ENCODE measurements around the gene FOXP1. TPM values are rescaled to one million over a fixed set of nuclear protein-coding genes. Genes with fewer than 3 reads are reported as not detected.

FOXP1 gene
- total RNA-seq, 1 donor from 2014 or later, result 137 TPM

- intact Hi-C loops (cut with DNase I), result no loop called here
- no peak for DNase-seq (ENCODE audit: low spot score)
- no peak for ATAC-seq
Measured at GRCh38 chr3:71285086-71285485, 298.4 kb downstream of the FOXP1 start.

- ATAC-seq, result no peak
- intact Hi-C loops (cut with DNase I), result no loop called here
- no peak for DNase-seq (ENCODE audit: low spot score)
Measured at GRCh38 chr3:71282976-71283375, 300.6 kb downstream of the FOXP1 start.

GRCh38 chr3:71281280-71281679, 302.2 kb downstream of the FOXP1 start:
- intact Hi-C loops (cut with DNase I), result no loop called here
- no peak for DNase-seq (ENCODE audit: low spot score)
- no peak for ATAC-seq

- intact Hi-C loops (cut with DNase I), result no loop called here
- DNase-seq (ENCODE audit: low spot score) (no peak), ATAC-seq (no peak)
Measured at GRCh38 chr3:71277341-71277740, 306.2 kb downstream of the FOXP1 start.

GRCh38 chr3:71276531-71276930, 307.0 kb downstream of the FOXP1 start:
- intact Hi-C loops (cut with DNase I), result no loop called here
- ATAC-seq (no peak), DNase-seq (ENCODE audit: low spot score) (no peak)

GRCh38 chr3:71273453-71273852, 310.1 kb downstream of the FOXP1 start:
- ATAC-seq, result no peak
- intact Hi-C loops (cut with DNase I), result no loop called here
- DNase-seq (ENCODE audit: low spot score), result no peak

GRCh38 chr3:71271596-71271995, 311.9 kb downstream of the FOXP1 start:
- no peak for DNase-seq (ENCODE audit: low spot score)
- intact Hi-C loops (cut with DNase I), result no loop called here
- ATAC-seq, result no peak

- ATAC-seq (no peak), DNase-seq (ENCODE audit: low spot score) (no peak)
- intact Hi-C loops (cut with DNase I), result no loop called here
Measured at GRCh38 chr3:71269906-71270305, 313.6 kb downstream of the FOXP1 start.

GRCh38 chr3:71268462-71268999, 315.0 kb downstream of the FOXP1 start:
- ATAC-seq (no peak), DNase-seq (ENCODE audit: low spot score) (no peak)
- intact Hi-C loops (cut with DNase I), result no loop called here

- no peak for DNase-seq (ENCODE audit: low spot score)
- intact Hi-C loops (cut with DNase I), result no loop called here
- no peak for ATAC-seq
Measured at GRCh38 chr3:71266875-71267274, 316.7 kb downstream of the FOXP1 start.

- ATAC-seq, result no peak
- intact Hi-C loops (cut with DNase I), result no loop called here
- DNase-seq (ENCODE audit: low spot score), result no peak
Measured at GRCh38 chr3:71265365-71265915, 318.1 kb downstream of the FOXP1 start.

GRCh38 chr3:71264840-71265239, 318.7 kb downstream of the FOXP1 start:
- ATAC-seq (no peak), DNase-seq (ENCODE audit: low spot score) (no peak)
- intact Hi-C loops (cut with DNase I), result no loop called here

GRCh38 chr3:71262364-71263265, 320.9 kb downstream of the FOXP1 start:
- ATAC-seq (no peak), DNase-seq (ENCODE audit: low spot score) (no peak)
- intact Hi-C loops (cut with DNase I), result no loop called here

GRCh38 chr3:71260782-71261181, 322.7 kb downstream of the FOXP1 start:
- intact Hi-C loops (cut with DNase I), result no loop called here
- DNase-seq (ENCODE audit: low spot score), result no peak
- no peak for ATAC-seq

- no peak for ATAC-seq
- intact Hi-C loops (cut with DNase I), result no loop called here
- no peak for DNase-seq (ENCODE audit: low spot score)
Measured at GRCh38 chr3:71258526-71258925, 325.0 kb downstream of the FOXP1 start.

- ATAC-seq (no peak), DNase-seq (ENCODE audit: low spot score) (no peak)
- intact Hi-C loops (cut with DNase I), result no loop called here
Measured at GRCh38 chr3:71258116-71258515, 325.4 kb downstream of the FOXP1 start.

GRCh38 chr3:71255498-71255897, 328.0 kb downstream of the FOXP1 start:
- intact Hi-C loops (cut with DNase I), result no loop called here
- DNase-seq (ENCODE audit: low spot score), result no peak
- ATAC-seq, result no peak

GRCh38 chr3:71254281-71255057, 329.1 kb downstream of the FOXP1 start:
- ATAC-seq (no peak), DNase-seq (ENCODE audit: low spot score) (no peak)
- intact Hi-C loops (cut with DNase I), result no loop called here

GRCh38 chr3:71253169-71253568, 330.4 kb downstream of the FOXP1 start:
- intact Hi-C loops (cut with DNase I), result no loop called here
- ATAC-seq (no peak), DNase-seq (ENCODE audit: low spot score) (no peak)

- intact Hi-C loops (cut with DNase I), result no loop called here
- no peak for DNase-seq (ENCODE audit: low spot score)
- no peak for ATAC-seq
Measured at GRCh38 chr3:71252466-71252865, 331.1 kb downstream of the FOXP1 start.
